HEK293 (cell line): ENCODE measurements around the gene C11orf86.
A peak's percentile ranks its signal among the peaks of the same experiment; 100 is the strongest.

Experiments
- CTCF ChIA-PET: fragments of 350-600 bp; formaldehyde crosslinking; extraction: SDS; loops from one replicate; lab custom pipeline; 2021; ENCODE audit warnings: antibody characterized with exemption; lab: Yijun Ruan, JAX
- POLR2A ChIA-PET: fragments of 300-600 bp; formaldehyde crosslinking; extraction: SDS; loops from one replicate; lab custom pipeline; 2020; ENCODE audit warnings: antibody characterized with exemption, inconsistent platforms; lab: Yijun Ruan, JAX
- H3K27ac ChIP-seq: fragments of 200-500 bp; sonication (Bioruptor generic); 2 replicates; pipeline ENCODE4 v1.5.1; 2014; ENCODE audit warnings: low read depth, low read length, control low read depth, inconsistent platforms; ENCODE audit errors: extremely low read depth
- H3K36me3 ChIP-seq, 2 experiments: fragments of 200-500 bp in 1 of 2; sonication (Bioruptor generic) in 1 of 2; 1 replicate in 1 of 2; 2 replicates in 1 of 2; pipeline ENCODE4 v1.5.1; 2014 to 2017; ENCODE audit warnings: inconsistent platforms in 2 of 2, low read length in 2 of 2; ENCODE audit not compliant: control insufficient read depth in 2 of 2, insufficient read depth in 1 of 2
- H3K4me1 ChIP-seq: fragments of 200-500 bp; sonication (Bioruptor generic); 2 replicates; pipeline ENCODE4 v1.5.1; 2014; ENCODE audit warnings: mild to moderate bottlenecking, low read length, inconsistent platforms; ENCODE audit not compliant: control insufficient read depth, insufficient read depth
- H3K4me3 ChIP-seq: 2 replicates; pipeline ENCODE4 v1.5.1; 2011; ENCODE audit warnings: low read depth, mild to moderate bottlenecking, control low read depth, low read length, moderate library complexity
- H3K9me3 ChIP-seq: fragments of 200-500 bp; sonication (Bioruptor generic); 2 replicates; pipeline ENCODE4 v1.5.1; 2014; ENCODE audit warnings: low read depth, low read length, inconsistent platforms; ENCODE audit not compliant: control insufficient read depth, insufficient read depth
- BCL11A ChIP-seq: fragments of 450-650 bp; formaldehyde crosslinking; IDR thresholded peaks from 2 replicates; pipeline ENCODE4 v1.5.1; 2016; ENCODE audit warnings: low read depth, missing biosample characterization, missing genetic modification characterization
- PATZ1 ChIP-seq: fragments of 450-650 bp; formaldehyde crosslinking; IDR thresholded peaks from 2 replicates; pipeline ENCODE4 v1.5.1; 2016; ENCODE audit warnings: missing biosample characterization, missing genetic modification characterization
- SP7 ChIP-seq: fragments of 450-650 bp; formaldehyde crosslinking; IDR thresholded peaks from 2 replicates; pipeline ENCODE4 v1.5.1; 2016; ENCODE audit warnings: missing biosample characterization, missing genetic modification characterization
- ZBTB11 ChIP-seq: fragments of 450-650 bp; formaldehyde crosslinking; conservative IDR thresholded peaks from 2 replicates; pipeline ENCODE4 v1.5.1; 2016; ENCODE audit warnings: low read depth, missing biosample characterization, missing genetic modification characterization
- ZBTB8A ChIP-seq: fragments of 450-650 bp; formaldehyde crosslinking; IDR thresholded peaks from 2 replicates; pipeline ENCODE4 v1.5.1; 2016; ENCODE audit warnings: missing biosample characterization, missing genetic modification characterization
- ZNF140 ChIP-seq: fragments of 450-650 bp; formaldehyde crosslinking; IDR thresholded peaks from 2 replicates; pipeline ENCODE4 v1.5.1; 2016; ENCODE audit warnings: missing biosample characterization, missing genetic modification characterization
- ZNF266 ChIP-seq: fragments of 450-650 bp; formaldehyde crosslinking; IDR thresholded peaks from 2 replicates; pipeline ENCODE4 v1.5.1; 2016; ENCODE audit warnings: missing biosample characterization, missing genetic modification characterization, low read depth
- ZNF394 ChIP-seq: fragments of 450-650 bp; formaldehyde crosslinking; IDR thresholded peaks from 2 replicates; pipeline ENCODE4 v1.5.1; 2016; ENCODE audit warnings: missing biosample characterization, missing genetic modification characterization, mild to moderate bottlenecking, moderate library complexity, borderline replicate concordance
- ZNF416 ChIP-seq: fragments of 450-650 bp; formaldehyde crosslinking; IDR thresholded peaks from 2 replicates; pipeline ENCODE4 v1.5.1; 2016; ENCODE audit warnings: missing biosample characterization, missing genetic modification characterization
- ZNF426 ChIP-seq: fragments of 450-650 bp; formaldehyde crosslinking; IDR thresholded peaks from 2 replicates; pipeline ENCODE4 v1.5.1; 2017; ENCODE audit warnings: missing biosample characterization, missing genetic modification characterization, mild to moderate bottlenecking, inconsistent platforms, moderate library complexity
- ZNF433 ChIP-seq: fragments of 450-650 bp; formaldehyde crosslinking; IDR thresholded peaks from 2 replicates; pipeline ENCODE4 v1.5.1; 2016; ENCODE audit warnings: missing biosample characterization, missing genetic modification characterization, low read depth
- ZNF518A ChIP-seq: fragments of 450-650 bp; formaldehyde crosslinking; conservative IDR thresholded peaks from 2 replicates; pipeline ENCODE4 v1.5.1; 2016; ENCODE audit warnings: low read depth, missing biosample characterization, missing genetic modification characterization
- ZNF555 ChIP-seq: fragments of 450-650 bp; formaldehyde crosslinking; conservative IDR thresholded peaks from 2 replicates; pipeline ENCODE4 v1.5.1; 2017; ENCODE audit warnings: missing biosample characterization, mild to moderate bottlenecking, missing genetic modification characterization, inconsistent platforms
- ZNF654 ChIP-seq: fragments of 450-650 bp; formaldehyde crosslinking; IDR thresholded peaks from 2 replicates; pipeline ENCODE4 v1.5.1; 2016; ENCODE audit warnings: low read depth, missing biosample characterization, missing genetic modification characterization
- ZNF664 ChIP-seq: fragments of 450-650 bp; formaldehyde crosslinking; IDR thresholded peaks from 2 replicates; pipeline ENCODE4 v1.5.1; 2016; ENCODE audit warnings: missing biosample characterization, missing genetic modification characterization
- TF ChIP-seq, protein P1 (sequence below): fragments of 450-650 bp; formaldehyde crosslinking; IDR thresholded peaks from 2 replicates; pipeline ENCODE4 v1.5.1; 2016; ENCODE audit warnings: missing biosample characterization, missing genetic modification characterization
- TF ChIP-seq, protein P2 (sequence below): fragments of 450-650 bp; formaldehyde crosslinking; IDR thresholded peaks from 2 replicates; pipeline ENCODE4 v1.5.1; 2016; ENCODE audit warnings: missing biosample characterization, missing genetic modification characterization
- TF ChIP-seq, protein P3 (sequence below): fragments of 450-650 bp; formaldehyde crosslinking; IDR thresholded peaks from 2 replicates; pipeline ENCODE4 v1.5.1; 2016; ENCODE audit warnings: missing biosample characterization, missing genetic modification characterization

C11orf86 gene

GRCh38 chr11:66996609-66997273 is 21.6 kb downstream of the C11orf86 start (continued):
- TF ChIP-seq, protein P1, sequence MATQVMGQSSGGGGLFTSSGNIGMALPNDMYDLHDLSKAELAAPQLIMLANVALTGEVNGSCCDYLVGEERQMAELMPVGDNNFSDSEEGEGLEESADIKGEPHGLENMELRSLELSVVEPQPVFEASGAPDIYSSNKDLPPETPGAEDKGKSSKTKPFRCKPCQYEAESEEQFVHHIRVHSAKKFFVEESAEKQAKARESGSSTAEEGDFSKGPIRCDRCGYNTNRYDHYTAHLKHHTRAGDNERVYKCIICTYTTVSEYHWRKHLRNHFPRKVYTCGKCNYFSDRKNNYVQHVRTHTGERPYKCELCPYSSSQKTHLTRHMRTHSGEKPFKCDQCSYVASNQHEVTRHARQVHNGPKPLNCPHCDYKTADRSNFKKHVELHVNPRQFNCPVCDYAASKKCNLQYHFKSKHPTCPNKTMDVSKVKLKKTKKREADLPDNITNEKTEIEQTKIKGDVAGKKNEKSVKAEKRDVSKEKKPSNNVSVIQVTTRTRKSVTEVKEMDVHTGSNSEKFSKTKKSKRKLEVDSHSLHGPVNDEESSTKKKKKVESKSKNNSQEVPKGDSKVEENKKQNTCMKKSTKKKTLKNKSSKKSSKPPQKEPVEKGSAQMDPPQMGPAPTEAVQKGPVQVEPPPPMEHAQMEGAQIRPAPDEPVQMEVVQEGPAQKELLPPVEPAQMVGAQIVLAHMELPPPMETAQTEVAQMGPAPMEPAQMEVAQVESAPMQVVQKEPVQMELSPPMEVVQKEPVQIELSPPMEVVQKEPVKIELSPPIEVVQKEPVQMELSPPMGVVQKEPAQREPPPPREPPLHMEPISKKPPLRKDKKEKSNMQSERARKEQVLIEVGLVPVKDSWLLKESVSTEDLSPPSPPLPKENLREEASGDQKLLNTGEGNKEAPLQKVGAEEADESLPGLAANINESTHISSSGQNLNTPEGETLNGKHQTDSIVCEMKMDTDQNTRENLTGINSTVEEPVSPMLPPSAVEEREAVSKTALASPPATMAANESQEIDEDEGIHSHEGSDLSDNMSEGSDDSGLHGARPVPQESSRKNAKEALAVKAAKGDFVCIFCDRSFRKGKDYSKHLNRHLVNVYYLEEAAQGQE (tag by site-specific recombination) = peak; percentile 75
- TF ChIP-seq ZNF654 (tag by site-specific recombination) = peak; percentile 36
- TF ChIP-seq, protein P2, sequence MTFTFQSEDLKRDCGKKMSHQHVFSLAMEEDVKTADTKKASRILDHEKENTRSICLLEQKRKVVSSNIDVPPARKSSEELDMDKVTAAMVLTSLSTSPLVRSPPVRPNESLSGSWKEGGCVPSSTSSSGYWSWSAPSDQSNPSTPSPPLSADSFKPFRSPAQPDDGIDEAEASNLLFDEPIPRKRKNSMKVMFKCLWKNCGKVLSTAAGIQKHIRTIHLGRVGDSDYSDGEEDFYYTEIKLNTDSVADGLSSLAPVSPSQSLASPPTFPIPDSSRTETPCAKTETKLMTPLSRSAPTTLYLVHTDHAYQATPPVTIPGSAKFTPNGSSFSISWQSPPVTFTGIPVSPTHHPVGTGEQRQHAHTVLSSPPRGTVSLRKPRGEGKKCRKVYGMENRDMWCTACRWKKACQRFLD = 0 out of 2 replicates have a peak, but pooled peaks have one; percentile 44
- TF ChIP-seq, protein P3, sequence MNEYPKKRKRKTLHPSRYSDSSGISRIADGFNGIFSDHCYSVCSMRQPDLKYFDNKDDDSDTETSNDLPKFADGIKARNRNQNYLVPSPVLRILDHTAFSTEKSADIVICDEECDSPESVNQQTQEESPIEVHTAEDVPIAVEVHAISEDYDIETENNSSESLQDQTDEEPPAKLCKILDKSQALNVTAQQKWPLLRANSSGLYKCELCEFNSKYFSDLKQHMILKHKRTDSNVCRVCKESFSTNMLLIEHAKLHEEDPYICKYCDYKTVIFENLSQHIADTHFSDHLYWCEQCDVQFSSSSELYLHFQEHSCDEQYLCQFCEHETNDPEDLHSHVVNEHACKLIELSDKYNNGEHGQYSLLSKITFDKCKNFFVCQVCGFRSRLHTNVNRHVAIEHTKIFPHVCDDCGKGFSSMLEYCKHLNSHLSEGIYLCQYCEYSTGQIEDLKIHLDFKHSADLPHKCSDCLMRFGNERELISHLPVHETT (tag by site-specific recombination) = peak; percentile 55; the same call in 1 of the 2 replicates
- peak; percentile 48 for TF ChIP-seq ZNF433
- TF ChIP-seq PATZ1 (tag by site-specific recombination) = no peak
- no peak for TF ChIP-seq BCL11A (tag by site-specific recombination)
- peak; percentile 78 for TF ChIP-seq ZNF664 (tag by site-specific recombination)

GRCh38 chr11:66999555-66999954 is 24.5 kb downstream of the C11orf86 start:
- no peaks in the 10 kb centered on the region for H3K36me3 ChIP-seq
- ChIA-PET POLR2A (no interaction called here), CTCF (interaction anchor here (0.6 to 1.1 kb wide), 2 partner anchors 22 kb away, joined by 3 read pairs; no protein-coding TSS in a partner anchor)
- H3K4me3 ChIP-seq = no peak overlapping the region
- no peaks in the 10 kb centered on the region for H3K4me1 ChIP-seq
- no peaks in the 10 kb centered on the region for H3K9me3 ChIP-seq
- no peak overlapping the region for H3K27ac ChIP-seq
- no peak for TF ChIP-seq SP7 (tag by site-specific recombination)
- peak; percentile 78; the same call in 1 of the 2 replicates for TF ChIP-seq ZNF394 (tag by site-specific recombination)
- TF ChIP-seq ZNF518A = peak; percentile 76
- TF ChIP-seq ZBTB8A = peak; percentile 44; the same call in 1 of the 2 replicates
- 0 out of 2 replicates have a peak, but pooled peaks have one; percentile 37 for TF ChIP-seq ZNF266 (tag by site-specific recombination)
- peak; percentile 62 for TF ChIP-seq ZNF426 (tag by site-specific recombination)
- peak; percentile 31; the same call in 1 of the 2 replicates for TF ChIP-seq ZNF140 (tag by site-specific recombination)
- no peak for TF ChIP-seq ZNF416
- TF ChIP-seq ZNF555 (tag by site-specific recombination) = peak; percentile 34
- TF ChIP-seq ZBTB11 (tag by site-specific recombination) = peak; percentile 47
